Colonic mucosa (tissue), 4 donors: ENCODE measurements around the gene EEF1G. TPM values are rescaled to one million over a fixed set of nuclear protein-coding genes. Genes with fewer than 3 reads are reported as not detected.
A peak's percentile ranks its signal among the peaks of the same experiment; 100 is the strongest.

ENCODE experiments used
- DNase-seq: peaks from one replicate; pipeline ENCODE4 v3.0.0-alpha.2; 2020
- H3K27ac ChIP-seq: fragments of 200-600 bp; one replicate; pipeline ENCODE4 v1.8.0; 2021
- H3K27me3 ChIP-seq: fragments of 200-600 bp; one replicate; pipeline ENCODE4 v1.8.0; 2021
- H3K36me3 ChIP-seq: fragments of 200-600 bp; one replicate; pipeline ENCODE4 v1.8.0; 2021
- H3K4me1 ChIP-seq: fragments of 200-600 bp; one replicate; pipeline ENCODE4 v1.8.0; 2021; ENCODE audit warnings: mild to moderate bottlenecking
- H3K4me3 ChIP-seq: fragments of 200-600 bp; one replicate; pipeline ENCODE4 v1.8.0; 2021
- H3K9ac ChIP-seq, 2 donors: one replicate each; pipeline ENCODE4 v1.7.0; 2013; ENCODE audit warnings: control low read depth in 2 of 2, low read depth in 2 of 2, low read length in 2 of 2
- H3K9me3 ChIP-seq: fragments of 200-600 bp; one replicate; pipeline ENCODE4 v1.8.0; 2021
- intact Hi-C: fragments of 100-400 bp; cut with DNase I; formaldehyde crosslinking; loops from one replicate; pipeline ENCODE4 v1.14.1; 2022
- total RNA-seq, 2 donors: library from RNA; stranded (reverse); fragmentation: NEBNext Ultra II Directional in 1 of 2; extraction: Animal tissue kit (Norgen Biotek cat#: 25700) in 1 of 2; gene quantifications; one replicate each; pipeline ENCODE4 v1.2.1, GENCODE V29; 2021
- TF ChIP-seq, protein P1 (sequence below): fragments of 200-600 bp; IDR thresholded peaks from one replicate; pipeline ENCODE4 v1.8.0; 2022; ENCODE audit warnings: antibody characterized with exemption, mild to moderate bottlenecking
- donor health status: healthy.
- donor health status: DM: no; HTN: no; CAD: no.
- donor health status: DM: no; HTN: no; CAD: no.

Gene EEF1G
- total RNA-seq, 2 donors from 2014 or later: 1,328 to 1,358 TPM

DNA sequence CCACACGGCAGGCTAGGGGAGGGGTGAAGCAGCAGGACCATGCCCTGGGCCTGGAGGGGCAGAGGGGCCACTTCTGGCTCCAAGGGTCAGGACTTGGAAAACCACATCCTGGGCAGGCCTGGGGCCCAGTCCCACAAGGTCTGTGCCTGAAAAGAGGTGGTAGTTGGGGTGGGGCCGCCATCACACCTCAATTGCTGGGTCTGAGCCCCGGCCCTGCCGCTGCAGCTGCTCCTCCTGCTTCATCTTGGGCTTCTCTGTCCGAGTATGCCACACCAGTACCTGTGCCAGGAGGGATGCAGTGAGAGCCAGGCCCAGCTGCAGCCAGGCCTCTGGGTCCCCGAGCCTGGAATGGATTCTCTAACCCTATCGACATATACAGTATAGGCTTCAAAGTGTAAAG is 41.8 kb upstream of the EEF1G start:
- intact Hi-C loops: no loop called here
- no peak overlapping the region for H3K4me3 ChIP-seq
- no peak overlapping the region for H3K9ac ChIP-seq
- DNase-seq: no peak
- H3K9me3 ChIP-seq: no peaks in the 10 kb centered on the region
- H3K4me1 ChIP-seq: peaks cover 8% of the 10 kb centered on the region
- no peak overlapping the region for H3K27ac ChIP-seq
- H3K27me3 ChIP-seq: no peaks in the 10 kb centered on the region
- TF ChIP-seq, protein P1, sequence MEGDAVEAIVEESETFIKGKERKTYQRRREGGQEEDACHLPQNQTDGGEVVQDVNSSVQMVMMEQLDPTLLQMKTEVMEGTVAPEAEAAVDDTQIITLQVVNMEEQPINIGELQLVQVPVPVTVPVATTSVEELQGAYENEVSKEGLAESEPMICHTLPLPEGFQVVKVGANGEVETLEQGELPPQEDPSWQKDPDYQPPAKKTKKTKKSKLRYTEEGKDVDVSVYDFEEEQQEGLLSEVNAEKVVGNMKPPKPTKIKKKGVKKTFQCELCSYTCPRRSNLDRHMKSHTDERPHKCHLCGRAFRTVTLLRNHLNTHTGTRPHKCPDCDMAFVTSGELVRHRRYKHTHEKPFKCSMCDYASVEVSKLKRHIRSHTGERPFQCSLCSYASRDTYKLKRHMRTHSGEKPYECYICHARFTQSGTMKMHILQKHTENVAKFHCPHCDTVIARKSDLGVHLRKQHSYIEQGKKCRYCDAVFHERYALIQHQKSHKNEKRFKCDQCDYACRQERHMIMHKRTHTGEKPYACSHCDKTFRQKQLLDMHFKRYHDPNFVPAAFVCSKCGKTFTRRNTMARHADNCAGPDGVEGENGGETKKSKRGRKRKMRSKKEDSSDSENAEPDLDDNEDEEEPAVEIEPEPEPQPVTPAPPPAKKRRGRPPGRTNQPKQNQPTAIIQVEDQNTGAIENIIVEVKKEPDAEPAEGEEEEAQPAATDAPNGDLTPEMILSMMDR: no peak
- no peaks in the 10 kb centered on the region for H3K36me3 ChIP-seq

GRCh38 chr11:62614275-62614674 is 40.6 kb upstream of the EEF1G start:
- Histone ChIP-seq H3K4me1 (peaks cover 6% of the 10 kb centered on the region), H3K36me3 (no peaks in the 10 kb centered on the region), H3K9ac (no peak overlapping the region), H3K9me3 (no peaks in the 10 kb centered on the region), H3K27me3 (no peaks in the 10 kb centered on the region), H3K4me3 (no peak overlapping the region), H3K27ac (no peak overlapping the region)
- TF ChIP-seq, protein P1: no peak
- DNase-seq: no peak
- intact Hi-C loops: no loop called here

GRCh38 chr11:62613291-62613778 is 39.6 kb upstream of the EEF1G start:
- no peaks in the 10 kb centered on the region for H3K36me3 ChIP-seq
- H3K4me1 ChIP-seq: peaks cover 6% of the 10 kb centered on the region
- H3K27ac ChIP-seq: peak overlapping the region; percentile 97
- TF ChIP-seq, protein P1: no peak
- H3K9me3 ChIP-seq: no peaks in the 10 kb centered on the region
- no peak for DNase-seq
- H3K4me3 ChIP-seq: peak overlapping the region; percentile 80
- intact Hi-C loops: no loop called here
- H3K9ac ChIP-seq: peak overlapping the region in 1 of 2 donors; percentile 63
- H3K27me3 ChIP-seq: no peaks in the 10 kb centered on the region

- TF ChIP-seq, protein P1: peak; percentile 95
- Histone ChIP-seq H3K27me3 (no peaks in the 10 kb centered on the region), H3K9ac (peak within 1 kb of the TSS; percentile 80 to 85), H3K4me3 (peak within 1 kb of the TSS; percentile 80), H3K4me1 (peaks cover 6% of the 10 kb centered on the region), H3K9me3 (no peaks in the 10 kb centered on the region), H3K27ac (peak within 1 kb of the TSS; percentile 97), H3K36me3 (no peaks in the 10 kb centered on the region)
- peak; percentile 92 for DNase-seq
- intact Hi-C loops: no loop called here
Measured at GRCh38 chr11:62612366-62613290, 38.9 kb upstream of the EEF1G start, which contains the start of the genes EML3 and ROM1. Gene EML3 (minus strand): TSS chr11:62612775. CDS start chr11:62612457, 318 bp downstream. Gene ROM1 (plus strand): TSS chr11:62613257. CDS start chr11:62613282, 25 bp downstream.

GRCh38 chr11:62611705-62612365 is 38.1 kb upstream of the EEF1G start:
- Histone ChIP-seq H3K4me1 (peaks cover 6% of the 10 kb centered on the region), H3K9me3 (no peaks in the 10 kb centered on the region), H3K27me3 (no peaks in the 10 kb centered on the region), H3K9ac (peak overlapping the region; percentile 80 to 85), H3K36me3 (no peaks in the 10 kb centered on the region), H3K27ac (peak overlapping the region; percentile 97), H3K4me3 (peak overlapping the region; percentile 80)
- TF ChIP-seq, protein P1: no peak
- intact Hi-C loops: no loop called here
- peak; percentile 58 for DNase-seq
